K562 (cell line): ENCODE results near the gene RNU2-63P. TPM values are rescaled to one million over a fixed set of nuclear protein-coding genes. Genes with fewer than 3 reads are reported as not detected.

Experiments
- ATAC-seq: fragments of 200-7000 bp; cut with Tn5 transposase; 3 replicates; pipeline ENCODE4 v1.9.1; 2020; ENCODE audit warnings: moderate library complexity
- BruUV-seq: library from RNA; stranded (reverse); fragments of 400-500 nt; replicated peaks from 2 replicates; lab custom pipeline; 2021; lab: Mats Ljungman, UMichigan
- CTCF ChIA-PET: fragments of 300-600 bp; formaldehyde crosslinking; extraction: SDS; loops from one replicate; lab custom pipeline; 2021; ENCODE audit warnings: low intra/inter-chr PET ratio; lab: Yijun Ruan, JAX
- POLR2A ChIA-PET: fragments of 300-600, 350-650 bp; sonication (Branson Sonifier 250); formaldehyde crosslinking; extraction: SDS; loops from one replicate; lab custom pipeline; 2021; ENCODE audit warnings: antibody characterized with exemption, inconsistent platforms; lab: Yijun Ruan, JAX
- DNase-seq, 4 experiments: peaks; one replicate each; pipeline versions ENCODE4 v3.0.0 to v3.0.0-alpha.2; 2011 to 2018; ENCODE audit warnings: low spot score in 3 of 4, mixed read lengths in 3 of 4; ENCODE audit errors: extremely low read depth in 1 of 4
- FAIRE-seq: peaks from 2 replicates; lab custom pipeline; 2011; peaks lifted over from hg19 to GRCh38; lab: Jason Lieb, UNC
- H2AFZ ChIP-seq: 2 replicates; pipeline ENCODE4 v1.6.0; 2011; ENCODE audit warnings: low read depth, low read length, control low read depth, inconsistent platforms
- H3K27ac ChIP-seq: fragments of 200-600 bp; 3 replicates; pipeline ENCODE4 v1.8.0; 2011; ENCODE audit warnings: low read depth, mild to moderate bottlenecking, control low read depth, inconsistent platforms, low read length, moderate library complexity, mixed read lengths; ENCODE audit errors: extremely low read depth
- H3K27me3 ChIP-seq, 2 experiments: fragments of 300-600 bp in 1 of 2; 2 replicates in 1 of 2; 3 replicates in 1 of 2; pipeline versions ENCODE4 v1.6.0 to v1.8.0; 2011; ENCODE audit warnings: inconsistent platforms in 2 of 2, low read length in 2 of 2, mild to moderate bottlenecking in 1 of 2, mixed read lengths in 1 of 2, moderate library complexity in 1 of 2; ENCODE audit not compliant: control insufficient read depth in 2 of 2, insufficient read depth in 2 of 2
- H3K36me3 ChIP-seq: fragments of 300-600 bp; 3 replicates; pipeline ENCODE4 v1.8.0; 2011; ENCODE audit warnings: mild to moderate bottlenecking, low read length, inconsistent platforms; ENCODE audit not compliant: control insufficient read depth, insufficient read depth
- H3K4me1 ChIP-seq, 2 experiments: fragments of 200-600 bp in 1 of 2; replicated peaks in 1 of 2; 2 replicates in 1 of 2; 3 replicates in 1 of 2; pipeline versions ENCODE4 v1.5.1 to v1.8.0; 2011; ENCODE audit warnings: inconsistent platforms in 2 of 2, low read length in 2 of 2, mild to moderate bottlenecking in 1 of 2, mixed read lengths in 1 of 2, moderate library complexity in 1 of 2; ENCODE audit not compliant: control insufficient read depth in 2 of 2, insufficient read depth in 2 of 2
- H3K4me2 ChIP-seq: 2 replicates; pipeline ENCODE4 v1.6.1; 2011; ENCODE audit warnings: low read length, control low read depth, inconsistent platforms, mixed read lengths; ENCODE audit not compliant: insufficient read depth
- H3K4me3 ChIP-seq: fragments of 200-600 bp; sonication (generic), shearing (Covaris generic); 2 replicates; pipeline ENCODE4 v1.5.1; 2016; ENCODE audit warnings: control low read depth, inconsistent platforms
- H3K79me2 ChIP-seq: fragments of 200-600 bp; 3 replicates; pipeline ENCODE4 v1.8.0; 2011; ENCODE audit warnings: low read length, inconsistent platforms; ENCODE audit not compliant: control insufficient read depth, insufficient read depth
- H3K9ac ChIP-seq, 2 experiments: 2 replicates each; pipeline versions ENCODE4 v1.6.0 to v1.6.1; 2011; ENCODE audit warnings: low read depth in 2 of 2, low read length in 2 of 2, control low read depth in 1 of 2, inconsistent platforms in 1 of 2, mild to moderate bottlenecking in 1 of 2, mixed read lengths in 1 of 2; ENCODE audit not compliant: insufficient read depth in 1 of 2
- H3K9me1 ChIP-seq: one replicate; pipeline ENCODE4 v1.6.0; 2011; ENCODE audit warnings: inconsistent platforms, mild to moderate bottlenecking, low read length, moderate library complexity; ENCODE audit not compliant: control insufficient read depth, insufficient read depth
- H3K9me3 ChIP-seq: replicated peaks from 2 replicates; pipeline ENCODE4 v1.5.1; 2011; ENCODE audit warnings: low read depth, low read length, inconsistent platforms; ENCODE audit not compliant: control insufficient read depth, insufficient read depth
- H4K20me1 ChIP-seq: replicated peaks from 2 replicates; pipeline ENCODE4 v1.6.1; 2011; ENCODE audit warnings: low read length, inconsistent platforms, mixed read lengths; ENCODE audit not compliant: control insufficient read depth, insufficient read depth
- AFF1 ChIP-seq, 2 experiments: fragments of 450-650 bp; IDR thresholded peaks; 2 replicates each; pipeline ENCODE4 v1.6.1; 2018; ENCODE audit warnings: mild to moderate bottlenecking in 2 of 2, low read depth in 1 of 2; ENCODE audit not compliant: partially characterized antibody in 2 of 2
- CREB1 ChIP-seq, 2 experiments: sonication (generic) in 1 of 2; formaldehyde crosslinking in 1 of 2; IDR thresholded peaks; 2 replicates each; pipeline versions ENCODE4 v1.6.1 to v1.8.0; 2012 to 2022; ENCODE audit warnings: inconsistent platforms in 1 of 2, mild to moderate bottlenecking in 1 of 2, missing genetic modification reagents in 1 of 2, moderate library complexity in 1 of 2
- FOXK1 ChIP-seq: sonication (generic); formaldehyde crosslinking; IDR thresholded peaks from 2 replicates; pipeline ENCODE4 v1.8.0; 2022; ENCODE audit warnings: missing genetic modification reagents, mild to moderate bottlenecking, borderline replicate concordance
- FOXK2 ChIP-seq, 2 experiments: fragments of 450-650 bp; IDR thresholded peaks in 1 of 2; conservative IDR thresholded peaks in 1 of 2; 2 replicates each; pipeline ENCODE4 v1.6.1; 2016; ENCODE audit warnings: low read depth in 2 of 2, mild to moderate bottlenecking in 1 of 2
- HDAC1 ChIP-seq, 2 experiments: fragments of 450-650 bp; IDR thresholded peaks; 2 replicates each; pipeline ENCODE4 v1.6.1; 2016 to 2017; ENCODE audit warnings: inconsistent platforms in 1 of 2, mild to moderate bottlenecking in 1 of 2, moderate library complexity in 1 of 2
- HNRNPK ChIP-seq: fragments of 200-400 bp; formaldehyde crosslinking; IDR thresholded peaks from one replicate; pipeline ENCODE4 v1.6.1; 2018; ENCODE audit warnings: mild to moderate bottlenecking, low read depth, low read length; ENCODE audit not compliant: poor library complexity, severe bottlenecking
- MAFG ChIP-seq: fragments of 450-650 bp; conservative IDR thresholded peaks from 2 replicates; pipeline ENCODE4 v1.6.1; 2016; ENCODE audit warnings: missing genetic modification characterization, missing compliant biosample characterization
- MAFK ChIP-seq: IDR thresholded peaks from 2 replicates; pipeline ENCODE4 v1.6.1; 2011; ENCODE audit warnings: low read length, improper control_type of control experiment
- MTA3 ChIP-seq: fragments of 450-650 bp; formaldehyde crosslinking; IDR thresholded peaks from 2 replicates; pipeline ENCODE4 v1.6.1; 2017; ENCODE audit warnings: mild to moderate bottlenecking, borderline replicate concordance
- MTF1 ChIP-seq: fragments of 250-450 bp; sonication (Bioruptor Pico); IDR thresholded peaks from 2 replicates; pipeline ENCODE4 v1.9.0; 2021; ENCODE audit warnings: moderate library complexity, mild to moderate bottlenecking, inconsistent platforms, borderline replicate concordance
- SMAD3 ChIP-seq: fragments of 450-650 bp; formaldehyde crosslinking; conservative IDR thresholded peaks from 2 replicates; pipeline ENCODE4 v1.4.0; 2020; ENCODE audit warnings: mild to moderate bottlenecking
- SREBF1 ChIP-seq: fragments of 150-350 bp; IDR thresholded peaks from 2 replicates; pipeline ENCODE4 v1.6.1; 2014; ENCODE audit warnings: antibody characterized with exemption, low read depth, low read length, borderline replicate concordance
- ZNF165 ChIP-seq: fragments of 250-450 bp; sonication (Bioruptor Pico); IDR thresholded peaks from 2 replicates; pipeline ENCODE4 v1.4.0; 2020; ENCODE audit warnings: borderline replicate concordance
- ZNF316 ChIP-seq: fragments of 450-650 bp; IDR thresholded peaks from 2 replicates; pipeline ENCODE4 v1.6.1; 2016
- WGBS: fragments of 100-300 bp; shearing (Covaris generic); methylation state at CpG from one replicate; pipeline ENCODE4 v1.1.6; 2016; ENCODE audit warnings: low coverage, mixed read lengths; ENCODE audit not compliant: insufficient coverage; ENCODE audit errors: missing lambda C conversion rate; 5-methylcytosine and 5-hydroxymethylcytosine counted together
- in situ Hi-C: fragments of 300-500 bp; cut with MboI; formaldehyde crosslinking; loops from 4 replicates; pipeline ENCODE4 v1.15.0; 2018; ENCODE audit warnings: inconsistent platforms, mixed read lengths
- intact Hi-C: fragments of 100-400 bp; cut with micrococcal nuclease; formaldehyde crosslinking; loops from 2 replicates; pipeline ENCODE4 v1.14.2; 2022
- polyA plus RNA-seq, 8 experiments: library from polyadenylated mRNA; depleted of rRNA in 4 of 8; stranded (reverse) in 5 of 8; unstranded in 3 of 8; fragments of >200 nt; fragmentation: Nextera tagmentation in 2 of 8; fragmentation: Illumina TruSeq in 1 of 8; extraction: Ambion mirVana in 2 of 8; extraction: Trizol in 1 of 8; gene quantifications; 2 replicates each; pipeline versions ENCODE4 v1.2.1 to v1.2.3, GENCODE V29; 2011 to 2014; ENCODE audit warnings: inconsistent platforms in 1 of 8, missing spikeins in 1 of 8
- total RNA-seq, 7 experiments: library from RNA; depleted of rRNA in 6 of 7; stranded (reverse); fragments of >200 nt in 6 of 7; fragmentation: Illumina TruSeq in 2 of 7; extraction: Trizol in 2 of 7; gene quantifications; 2 replicates each; pipeline versions ENCODE4 v1.2.1 to v1.2.3, GENCODE V29; 2011 to 2021; ENCODE audit warnings: low replicate concordance in 1 of 7
- TF ChIP-seq, protein P1 (sequence below): fragments of 450-650 bp; conservative IDR thresholded peaks from 2 replicates; pipeline ENCODE4 v1.6.1; 2016; ENCODE audit warnings: missing genetic modification characterization, low read depth, mild to moderate bottlenecking, missing compliant biosample characterization, moderate library complexity

The RNU2-63P gene
- total and polyA plus RNA-seq, 9 of the 15 experiments (the other 6 are each of a cell fraction or from before 2014, with no cell fraction given): 5.8 to 253 (median 169) TPM; not detected in 4

DNA sequence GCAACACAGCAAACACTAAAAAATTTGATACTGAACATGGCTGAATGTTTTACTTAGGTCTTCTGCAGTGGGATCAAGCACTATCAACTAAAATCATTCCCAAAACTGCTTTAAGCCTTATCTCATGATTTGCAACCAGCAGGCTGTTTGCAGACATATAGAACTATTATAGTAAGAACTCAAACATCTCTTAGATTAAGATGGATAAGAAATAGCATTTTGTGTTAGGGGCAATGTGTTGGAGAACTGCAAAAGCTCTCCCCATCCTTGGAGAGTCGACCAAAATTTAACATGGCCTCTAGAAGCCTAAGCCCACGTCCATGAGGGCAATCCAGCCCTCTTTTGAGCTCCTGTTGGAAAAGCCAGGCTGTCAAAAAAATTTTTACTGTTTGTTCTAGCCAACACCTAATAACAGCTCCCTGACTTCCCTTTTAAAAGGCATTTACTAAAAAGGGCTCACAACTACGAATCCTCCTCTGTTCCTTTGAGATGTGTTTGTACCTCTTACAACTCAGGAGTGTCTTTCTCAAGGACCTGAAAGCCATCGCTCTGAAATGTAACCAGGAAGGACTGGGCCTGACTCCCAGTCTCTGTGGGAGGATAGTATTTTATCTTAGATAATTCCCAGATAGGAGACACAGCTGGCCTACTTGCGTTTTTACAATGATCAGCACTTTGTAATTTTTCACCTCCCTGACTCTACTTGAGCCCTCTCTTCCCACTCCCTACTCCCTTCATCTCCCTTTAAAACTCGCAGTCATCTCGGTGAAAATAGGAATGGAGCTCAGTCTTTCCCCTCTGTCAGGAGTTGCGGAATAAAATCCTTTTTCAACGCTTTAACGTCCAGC lies 37.8 kb upstream of the RNU2-63P start:
- Histone ChIP-seq H2AFZ (peak overlapping the region; percentile 74), H3K4me2 (peak overlapping the region; percentile 88), H3K36me3 (no peaks in the 10 kb centered on the region), H3K9me1 (no peaks in the 10 kb centered on the region), H3K27me3 (no peaks in the 10 kb centered on the region), H3K27ac (peak overlapping the region; percentile 95), H4K20me1 (0 out of 2 replicates have a peak, but pooled peaks cover 7% of the 10 kb centered on the region), H3K9me3 (no peaks in the 10 kb centered on the region), H3K79me2 (peaks cover 33% of the 10 kb centered on the region), H3K4me1 (peaks cover 22 to 37% of the 10 kb centered on the region in 2 experiments), H3K4me3 (peak overlapping the region; percentile 79), H3K9ac (peak overlapping the region; percentile 96 to 97)
- under 1% methylated on average over 10 of the region's 10 CpGs for WGBS
- FAIRE-seq (no peak), DNase-seq (peak in 1 of 4 experiments; percentile 32), ATAC-seq (peak; percentile 5; the same call in 2 of the 3 replicates)
- in situ Hi-C loops: no loop called here
- no TSS peak for BruUV-seq
- ChIA-PET POLR2A (interaction anchor here (1.0 to 1.7 kb wide), 6 partner anchors 8 to 123 kb away, joined by 3 to 10 read pairs (median 3); partner anchors contain the start of genes RNU2-63P and SMYD1), CTCF (no interaction called here)
- intact Hi-C loops: no loop called here
- TF ChIP-seq MTF1 (CRISPR knock-in tag): no peak
- 0 out of 2 replicates have a peak, but pooled peaks have one; percentile 14 for TF ChIP-seq CREB1 (IDR thresholded peaks at IDR 0.05)
- no peak for TF ChIP-seq CREB1 (CRISPR knock-in tag; IDR thresholded peaks at IDR 0.05)
- TF ChIP-seq ZNF316: peak; percentile 93
- TF ChIP-seq MAFK: peak; percentile 50
- no peak for TF ChIP-seq FOXK1 (CRISPR knock-in tag)
- peak in 1 of 2 experiments; percentile 18; a peak in 1 of 4 replicates for TF ChIP-seq HDAC1 (IDR thresholded peaks at IDR 0.05)
- no peak for TF ChIP-seq HNRNPK
- TF ChIP-seq ZNF165 (CRISPR knock-in tag): no peak
- TF ChIP-seq MTA3: 0 out of 2 replicates have a peak, but pooled peaks have one; percentile 22
- 0 out of 4 replicates have a peak, but pooled peaks of 1 of the 2 experiments have one; percentile 39 for TF ChIP-seq FOXK2 (conservative IDR thresholded peaks at IDR 0.05 in 1 of 2, IDR thresholded peaks at IDR 0.05 in 1 of 2; ENCODE audit: low read depth in 2 of 2)
- peak in 1 of 2 experiments; percentile 63 for TF ChIP-seq AFF1 (IDR thresholded peaks at IDR 0.05; ENCODE audit: low read depth in 1 of 2, partially characterized antibody in 2 of 2)
- peak; percentile 75 for TF ChIP-seq MAFG (tag)
- TF ChIP-seq SREBF1: no peak
- TF ChIP-seq SMAD3 (CRISPR knock-in tag): 0 out of 2 replicates have a peak, but pooled peaks have one; percentile 3
- TF ChIP-seq, protein P1, sequence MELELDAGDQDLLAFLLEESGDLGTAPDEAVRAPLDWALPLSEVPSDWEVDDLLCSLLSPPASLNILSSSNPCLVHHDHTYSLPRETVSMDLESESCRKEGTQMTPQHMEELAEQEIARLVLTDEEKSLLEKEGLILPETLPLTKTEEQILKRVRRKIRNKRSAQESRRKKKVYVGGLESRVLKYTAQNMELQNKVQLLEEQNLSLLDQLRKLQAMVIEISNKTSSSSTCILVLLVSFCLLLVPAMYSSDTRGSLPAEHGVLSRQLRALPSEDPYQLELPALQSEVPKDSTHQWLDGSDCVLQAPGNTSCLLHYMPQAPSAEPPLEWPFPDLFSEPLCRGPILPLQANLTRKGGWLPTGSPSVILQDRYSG: 0 out of 2 replicates have a peak, but pooled peaks have one; percentile 40
